Activated CD8-positive, alpha-beta T cell treated with anti-CD3 and anti-CD28 coated beads for 36 hours (primary cell): ENCODE data around the gene USP50. TPM values are rescaled to one million over a fixed set of nuclear protein-coding genes. Genes with fewer than 3 reads are reported as not detected.

Experiments
- ATAC-seq: fragments of 200-7000 bp; cut with Tn5 transposase; one replicate; pipeline ENCODE4 v1.10.0; 2021; ENCODE audit warnings: mild to moderate bottlenecking, moderate library complexity
- CTCF ChIA-PET: fragments of 350-600 bp; sonication (Branson Sonifier 250); formaldehyde crosslinking; loops from one replicate; lab custom pipeline; 2021; ENCODE audit warnings: antibody characterized with exemption; lab: Charles Lee
- POLR2A ChIA-PET: fragments of 350-600 bp; sonication (Branson Sonifier 250); formaldehyde crosslinking; loops from one replicate; lab custom pipeline; 2021; ENCODE audit warnings: antibody characterized with exemption; lab: Charles Lee
- DNase-seq: peaks from one replicate; pipeline ENCODE4 v3.0.0-alpha.2; 2020
- H3K27ac Mint-ChIP-seq: one replicate; pipeline ENCODE4 v1.8.0; 2021; ENCODE audit warnings: mild to moderate bottlenecking, mixed read lengths
- H3K27me3 Mint-ChIP-seq: one replicate; pipeline ENCODE4 v1.8.0; 2021; ENCODE audit warnings: mixed read lengths
- H3K36me3 Mint-ChIP-seq: one replicate; pipeline ENCODE4 v1.8.0; 2021; ENCODE audit warnings: low read depth, mixed read lengths
- H3K4me1 Mint-ChIP-seq: one replicate; pipeline ENCODE4 v1.8.0; 2021; ENCODE audit warnings: low read depth, mixed read lengths
- H3K4me3 Mint-ChIP-seq: one replicate; pipeline ENCODE4 v1.8.0; 2021; ENCODE audit warnings: mild to moderate bottlenecking, moderate library complexity, mixed read lengths
- H3K9me3 Mint-ChIP-seq: one replicate; pipeline ENCODE4 v1.8.0; 2021; ENCODE audit warnings: mixed read lengths
- intact Hi-C: fragments of 100-400 bp; cut with micrococcal nuclease; formaldehyde crosslinking; loops from one replicate; pipeline ENCODE4 v1.10.0; 2022
- total RNA-seq, 2 experiments: library from RNA; stranded (reverse); gene quantifications; one replicate each; pipeline ENCODE4 v1.2.3, GENCODE V29; 2021
- TF ChIP-seq, protein P1 (sequence below): fragments of 200-600 bp; IDR thresholded peaks from one replicate; pipeline ENCODE4 v1.8.0; 2022; ENCODE audit warnings: antibody characterized with exemption, mild to moderate bottlenecking

USP50 gene
- not detected for total RNA-seq

DNA sequence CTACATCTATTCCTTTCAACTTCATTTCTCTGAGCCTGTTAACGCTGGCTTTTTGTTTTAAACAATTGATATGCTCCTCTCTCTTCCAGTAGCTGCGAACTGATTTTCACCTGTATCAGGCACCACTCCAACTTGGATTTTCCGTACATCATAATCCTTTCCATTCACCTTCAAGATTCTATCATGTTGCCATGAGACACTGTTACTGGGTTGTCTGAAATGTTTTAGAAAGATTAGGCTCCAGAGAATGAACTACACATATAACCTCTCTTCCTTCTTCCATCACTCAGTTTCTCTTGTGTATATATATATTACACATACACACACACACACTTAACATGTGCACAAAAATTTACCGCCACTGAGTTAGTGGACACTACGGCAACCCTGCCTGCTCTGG is at the start of gene USP50:
Gene USP50, minus strand, starts transcription at position 101 of the 400 bp plus-strand sequence. CDS start 141 bp downstream, outside the sequence.
- intact Hi-C loops = no loop called here
- H3K9me3 Mint-ChIP-seq = no peaks in the 10 kb centered on the region
- no peak within 1 kb of the TSS for H3K27ac Mint-ChIP-seq
- no peak within 1 kb of the TSS for H3K4me3 Mint-ChIP-seq
- POLR2A ChIA-PET = interaction anchor here (1.0 kb wide), 1 partner anchor 12 kb away, joined by 4 read pairs; no protein-coding TSS in a partner anchor
- ATAC-seq (no peak), DNase-seq (no peak)
- H3K27me3 Mint-ChIP-seq = peaks cover 1% of the 10 kb centered on the region
- no peaks in the 10 kb centered on the region for H3K4me1 Mint-ChIP-seq
- TF ChIP-seq, protein P1, sequence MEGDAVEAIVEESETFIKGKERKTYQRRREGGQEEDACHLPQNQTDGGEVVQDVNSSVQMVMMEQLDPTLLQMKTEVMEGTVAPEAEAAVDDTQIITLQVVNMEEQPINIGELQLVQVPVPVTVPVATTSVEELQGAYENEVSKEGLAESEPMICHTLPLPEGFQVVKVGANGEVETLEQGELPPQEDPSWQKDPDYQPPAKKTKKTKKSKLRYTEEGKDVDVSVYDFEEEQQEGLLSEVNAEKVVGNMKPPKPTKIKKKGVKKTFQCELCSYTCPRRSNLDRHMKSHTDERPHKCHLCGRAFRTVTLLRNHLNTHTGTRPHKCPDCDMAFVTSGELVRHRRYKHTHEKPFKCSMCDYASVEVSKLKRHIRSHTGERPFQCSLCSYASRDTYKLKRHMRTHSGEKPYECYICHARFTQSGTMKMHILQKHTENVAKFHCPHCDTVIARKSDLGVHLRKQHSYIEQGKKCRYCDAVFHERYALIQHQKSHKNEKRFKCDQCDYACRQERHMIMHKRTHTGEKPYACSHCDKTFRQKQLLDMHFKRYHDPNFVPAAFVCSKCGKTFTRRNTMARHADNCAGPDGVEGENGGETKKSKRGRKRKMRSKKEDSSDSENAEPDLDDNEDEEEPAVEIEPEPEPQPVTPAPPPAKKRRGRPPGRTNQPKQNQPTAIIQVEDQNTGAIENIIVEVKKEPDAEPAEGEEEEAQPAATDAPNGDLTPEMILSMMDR = no peak
- H3K36me3 Mint-ChIP-seq = no peaks in the 10 kb centered on the region
- CTCF ChIA-PET = no interaction called here

DNA sequence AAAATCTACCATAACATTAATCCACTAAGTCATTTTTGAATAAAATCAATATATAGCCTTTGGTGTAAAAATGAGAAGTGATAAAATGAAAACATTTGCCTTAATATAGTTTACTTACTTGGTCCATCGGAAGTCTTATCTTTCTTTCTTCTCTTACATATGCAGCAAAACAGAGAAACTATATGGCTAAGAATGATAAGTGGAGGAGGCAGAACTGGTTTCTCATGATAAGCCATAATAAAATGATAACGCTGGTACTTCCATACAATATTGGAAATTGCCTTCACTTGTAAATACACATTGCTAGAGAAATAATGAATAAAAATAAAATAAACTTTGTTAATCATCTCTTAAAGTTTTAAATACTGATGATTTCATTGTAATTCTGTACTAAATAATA is 47.8 kb upstream of the USP50 start:
- Mint-ChIP-seq H3K4me1 (no peaks in the 10 kb centered on the region), H3K4me3 (no peak overlapping the region), H3K9me3 (no peaks in the 10 kb centered on the region), H3K27ac (no peak overlapping the region), H3K27me3 (no peaks in the 10 kb centered on the region), H3K36me3 (peaks cover 28% of the 10 kb centered on the region)
- DNase-seq (no peak), ATAC-seq (no peak)
- POLR2A ChIA-PET = no interaction called here
- TF ChIP-seq, protein P1 = no peak
- CTCF ChIA-PET = no interaction called here
- intact Hi-C loops = no loop called here

DNA sequence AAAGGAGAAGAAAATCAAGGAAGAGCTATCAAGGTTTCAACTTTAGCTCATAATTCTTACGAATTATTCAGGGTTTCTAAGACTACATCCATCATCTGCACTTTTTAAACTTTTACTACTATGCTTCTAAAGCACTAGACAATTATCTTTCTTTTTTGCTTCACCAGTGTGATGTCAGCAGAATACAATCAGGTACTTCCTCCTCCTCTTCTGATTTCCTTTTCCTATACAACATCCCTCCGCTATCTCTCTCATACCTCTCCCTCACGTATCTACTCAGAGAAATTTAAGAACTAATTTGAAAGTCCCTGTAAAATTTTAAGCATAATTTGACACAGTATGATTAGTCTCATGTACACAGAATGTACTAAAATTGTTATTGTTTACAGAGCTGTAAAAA is 47.3 kb upstream of the USP50 start:
- POLR2A ChIA-PET = no interaction called here
- peaks cover 31% of the 10 kb centered on the region for H3K36me3 Mint-ChIP-seq
- CTCF ChIA-PET = no interaction called here
- intact Hi-C loops = no loop called here
- no peak overlapping the region for H3K4me3 Mint-ChIP-seq
- TF ChIP-seq, protein P1 = no peak
- no peak for ATAC-seq
- no peaks in the 10 kb centered on the region for H3K27me3 Mint-ChIP-seq
- peak overlapping the region; percentile 9 for H3K27ac Mint-ChIP-seq
- DNase-seq = no peak
- H3K9me3 Mint-ChIP-seq = no peaks in the 10 kb centered on the region
- no peaks in the 10 kb centered on the region for H3K4me1 Mint-ChIP-seq

DNA sequence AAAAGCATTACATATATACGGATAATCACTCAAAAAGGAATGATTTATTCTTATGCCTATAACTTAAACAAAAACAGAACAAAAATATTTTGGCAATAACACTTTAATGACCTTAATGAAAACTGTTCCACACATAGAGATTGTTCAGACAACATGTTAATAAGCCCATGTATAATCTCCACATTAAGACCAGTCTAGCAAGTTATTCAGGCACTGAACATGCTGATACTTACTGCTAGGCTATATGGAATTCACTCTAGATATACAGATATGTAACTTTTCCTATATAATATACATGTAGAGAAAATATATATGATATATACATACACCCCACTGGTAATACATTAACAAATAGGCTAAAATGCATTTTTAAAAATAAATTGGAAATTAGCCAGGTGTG is 43.8 kb upstream of the USP50 start:
- ATAC-seq = no peak
- H3K9me3 Mint-ChIP-seq = no peaks in the 10 kb centered on the region
- ChIA-PET CTCF (no interaction called here), POLR2A (no interaction called here)
- no peak for DNase-seq
- intact Hi-C loops = no loop called here
- H3K27ac Mint-ChIP-seq = no peak overlapping the region
- TF ChIP-seq, protein P1 = no peak
- H3K4me3 Mint-ChIP-seq = no peak overlapping the region
- H3K4me1 Mint-ChIP-seq = no peaks in the 10 kb centered on the region
- H3K27me3 Mint-ChIP-seq = no peaks in the 10 kb centered on the region
- peaks cover 41% of the 10 kb centered on the region for H3K36me3 Mint-ChIP-seq

DNA sequence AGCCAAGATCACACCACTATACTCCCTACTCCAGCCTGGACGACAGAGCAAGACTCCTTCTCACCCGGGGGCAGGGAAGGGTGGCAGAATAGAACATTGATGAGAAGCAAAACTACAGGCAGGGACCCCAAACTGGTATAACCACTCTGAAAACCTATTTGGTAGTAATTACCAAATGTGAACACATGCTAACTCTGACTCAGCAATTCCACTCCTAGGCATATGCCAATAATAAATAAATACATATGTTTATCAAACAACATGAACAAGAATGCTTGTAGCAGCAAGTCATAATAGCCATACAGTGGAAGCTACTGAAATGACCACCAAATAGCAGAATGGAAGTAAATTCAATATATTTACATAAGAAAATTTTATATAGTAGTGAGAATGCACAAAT is 31.0 kb upstream of the USP50 start:
- no peak for DNase-seq
- peaks cover 2% of the 10 kb centered on the region for H3K4me1 Mint-ChIP-seq
- H3K4me3 Mint-ChIP-seq = no peak overlapping the region
- H3K27ac Mint-ChIP-seq = no peak overlapping the region
- intact Hi-C loops = no loop called here
- POLR2A ChIA-PET = no interaction called here
- H3K36me3 Mint-ChIP-seq = peaks cover 30% of the 10 kb centered on the region
- CTCF ChIA-PET = no interaction called here
- no peaks in the 10 kb centered on the region for H3K27me3 Mint-ChIP-seq
- TF ChIP-seq, protein P1 = no peak
- ATAC-seq = no peak
- no peaks in the 10 kb centered on the region for H3K9me3 Mint-ChIP-seq
